ENCODE results near the gene BHLHE40. TPM values are rescaled to one million over a fixed set of nuclear protein-coding genes. Genes with fewer than 3 reads are reported as not detected.

BHLHE40 gene
- total RNA-seq, 1 donor from 2014 or later = 15.2 TPM

- peaks cover 8% of the 10 kb centered on the region for H3K4me1 Mint-ChIP-seq (ENCODE audit: unreplicated experiment)
- no peak overlapping the region for H3K27ac Mint-ChIP-seq (ENCODE audit: unreplicated experiment)
- H3K4me3 Mint-ChIP-seq (ENCODE audit: unreplicated experiment) = no peak overlapping the region
- DNase-seq (ENCODE audit: low spot score) = no peak
- no peaks in the 10 kb centered on the region for H3K9me3 Mint-ChIP-seq (ENCODE audit: unreplicated experiment)
- H3K27me3 Mint-ChIP-seq (ENCODE audit: unreplicated experiment) = peaks cover 2% of the 10 kb centered on the region
- TF ChIP-seq CTCF (IDR thresholded peaks at IDR 0.05; ENCODE audit: unreplicated experiment) = no peak
- H3K36me3 Mint-ChIP-seq (ENCODE audit: low read depth, unreplicated experiment) = no peaks in the 10 kb centered on the region
These were observed 16.3 kb downstream of the BHLHE40 start for GRCh38 chr3:4995500-4996053.

- DNase-seq (ENCODE audit: low spot score) = no peak
- peaks cover 8% of the 10 kb centered on the region for H3K4me1 Mint-ChIP-seq (ENCODE audit: unreplicated experiment)
- H3K27ac Mint-ChIP-seq (ENCODE audit: unreplicated experiment) = no peak overlapping the region
- no peaks in the 10 kb centered on the region for H3K9me3 Mint-ChIP-seq (ENCODE audit: unreplicated experiment)
- peaks cover 2% of the 10 kb centered on the region for H3K27me3 Mint-ChIP-seq (ENCODE audit: unreplicated experiment)
- H3K36me3 Mint-ChIP-seq (ENCODE audit: low read depth, unreplicated experiment) = no peaks in the 10 kb centered on the region
- TF ChIP-seq CTCF (IDR thresholded peaks at IDR 0.05; ENCODE audit: unreplicated experiment) = no peak
- no peak overlapping the region for H3K4me3 Mint-ChIP-seq (ENCODE audit: unreplicated experiment)
These were observed 17.1 kb downstream of the BHLHE40 start for GRCh38 chr3:4996223-4996765.

GRCh38 chr3:4996771-4997291, 17.6 kb downstream of the BHLHE40 start:
- Mint-ChIP-seq H3K4me3 (ENCODE audit: unreplicated experiment) (no peak overlapping the region), H3K27ac (ENCODE audit: unreplicated experiment) (no peak overlapping the region), H3K9me3 (ENCODE audit: unreplicated experiment) (no peaks in the 10 kb centered on the region), H3K36me3 (ENCODE audit: low read depth, unreplicated experiment) (no peaks in the 10 kb centered on the region), H3K4me1 (ENCODE audit: unreplicated experiment) (peaks cover 9% of the 10 kb centered on the region), H3K27me3 (ENCODE audit: unreplicated experiment) (peaks cover 2% of the 10 kb centered on the region)
- no peak for TF ChIP-seq CTCF (IDR thresholded peaks at IDR 0.05; ENCODE audit: unreplicated experiment)
- no peak for DNase-seq (ENCODE audit: low spot score)

- Mint-ChIP-seq H3K4me1 (ENCODE audit: unreplicated experiment) (peaks cover 17% of the 10 kb centered on the region), H3K36me3 (ENCODE audit: low read depth, unreplicated experiment) (no peaks in the 10 kb centered on the region), H3K27ac (ENCODE audit: unreplicated experiment) (no peak overlapping the region), H3K27me3 (ENCODE audit: unreplicated experiment) (peaks cover 2% of the 10 kb centered on the region), H3K4me3 (ENCODE audit: unreplicated experiment) (no peak overlapping the region), H3K9me3 (ENCODE audit: unreplicated experiment) (no peaks in the 10 kb centered on the region)
- DNase-seq (ENCODE audit: low spot score) = no peak
- no peak for TF ChIP-seq CTCF (IDR thresholded peaks at IDR 0.05; ENCODE audit: unreplicated experiment)
These were observed 18.7 kb downstream of the BHLHE40 start for GRCh38 chr3:4997946-4998345.

- Mint-ChIP-seq H3K27me3 (ENCODE audit: unreplicated experiment) (peaks cover 2% of the 10 kb centered on the region), H3K36me3 (ENCODE audit: low read depth, unreplicated experiment) (no peaks in the 10 kb centered on the region), H3K4me1 (ENCODE audit: unreplicated experiment) (peaks cover 17% of the 10 kb centered on the region), H3K4me3 (ENCODE audit: unreplicated experiment) (no peak overlapping the region), H3K9me3 (ENCODE audit: unreplicated experiment) (no peaks in the 10 kb centered on the region), H3K27ac (ENCODE audit: unreplicated experiment) (no peak overlapping the region)
- DNase-seq (ENCODE audit: low spot score) = no peak
- TF ChIP-seq CTCF (IDR thresholded peaks at IDR 0.05; ENCODE audit: unreplicated experiment) = no peak
These were observed 20.4 kb downstream of the BHLHE40 start for GRCh38 chr3:4999531-5000184.
